ENCODE measurements around the gene CTSH.

GRCh38 chr15:78959360-78959759 is 14.5 kb upstream of the CTSH start:
- TF ChIP-seq EZH2 (IDR thresholded peaks at IDR 0.05; ENCODE audit: insufficient read depth, low read length) (no peak), CTCF (IDR thresholded peaks at IDR 0.05; ENCODE audit: insufficient read depth, low read depth, low read length) (no peak)

Measured in astrocyte (in vitro differentiated cells and primary cell).